HG03378 (cell line): ENCODE results near the gene FAM3A.
"Not testable (repeated sequence)": the region's sequence is repeated elsewhere in the genome, so short reads cannot be mapped to it uniquely, and the experiment has no call there.

Source experiments
- ATAC-seq: cut with Tn5 transposase; IDR thresholded peaks from one replicate; pipeline ENCODE4 v1.9.1; 2021; ENCODE audit warnings: mild to moderate bottlenecking, moderate library complexity; ENCODE audit not compliant: unreplicated experiment

The FAM3A gene

GRCh38 chrX:154515966-154516655 is at the start of gene FAM3A:
TSS of gene FAM3A (minus strand) at chrX:154516232. CDS start at chrX:154515772, 460 bp downstream.
- ATAC-seq, result peak; percentile 51

- ATAC-seq, result not testable (repeated sequence)
These were observed 46.3 kb upstream of the FAM3A start for GRCh38 chrX:154562295-154562694.

- ATAC-seq, result not testable (repeated sequence)
These were observed 44.3 kb upstream of the FAM3A start for GRCh38 chrX:154560326-154560725.

GRCh38 chrX:154558896-154559295 is 42.9 kb upstream of the FAM3A start:
- not testable (repeated sequence) for ATAC-seq

DNA sequence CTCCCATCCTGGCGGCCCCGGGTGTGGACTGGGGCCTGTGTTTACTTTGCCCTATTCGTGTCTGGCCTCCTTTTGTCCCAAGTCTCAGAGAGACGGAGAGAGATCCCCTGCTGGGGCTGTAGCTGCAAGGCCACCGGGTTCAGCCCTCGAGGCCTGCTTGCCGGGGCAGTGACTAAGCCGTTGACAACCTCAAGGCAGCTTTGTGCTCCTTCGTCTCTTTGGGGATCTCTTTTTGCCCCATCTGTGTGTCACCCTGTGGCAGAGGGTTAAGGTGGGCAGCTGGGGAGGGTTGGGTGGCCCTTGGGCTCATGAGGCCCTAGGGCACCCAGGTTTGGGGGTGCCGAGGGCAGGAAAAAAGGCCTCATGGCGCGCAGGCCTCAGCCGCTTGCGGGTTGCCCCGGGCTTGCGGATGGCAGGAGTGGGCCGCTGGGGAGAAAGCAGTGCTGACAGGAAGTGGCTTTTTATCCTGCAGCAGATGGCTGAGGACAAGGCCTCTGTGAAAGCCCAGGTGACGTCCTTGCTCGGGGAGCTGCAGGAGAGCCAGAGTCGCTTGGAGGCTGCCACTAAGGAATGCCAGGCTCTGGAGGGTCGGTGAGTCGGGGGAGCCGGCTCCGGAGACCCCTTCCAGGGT is 42.1 kb upstream of the FAM3A start:
- not testable (repeated sequence) for ATAC-seq

- ATAC-seq, result not testable (repeated sequence)
These were observed 36.2 kb upstream of the FAM3A start for GRCh38 chrX:154552112-154552806.

DNA sequence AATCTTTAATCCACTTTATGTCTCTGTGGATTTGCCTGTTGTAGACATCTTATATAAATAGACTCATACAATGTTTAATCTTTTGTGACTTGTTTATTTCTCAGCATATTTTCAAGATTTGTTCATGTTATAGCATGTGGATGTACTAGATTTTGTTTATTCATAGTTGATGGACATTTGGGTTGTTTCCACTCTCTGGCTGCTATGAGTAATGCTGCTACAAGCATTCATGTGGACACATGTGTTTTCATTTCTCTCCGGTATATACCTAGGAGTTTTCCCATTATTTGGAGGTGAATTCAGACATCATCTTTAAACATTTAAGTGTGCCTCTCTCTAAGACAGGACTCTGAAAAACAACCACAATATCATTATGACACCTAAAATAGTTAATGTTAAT is 33.7 kb upstream of the FAM3A start:
- ATAC-seq, result no peak

DNA sequence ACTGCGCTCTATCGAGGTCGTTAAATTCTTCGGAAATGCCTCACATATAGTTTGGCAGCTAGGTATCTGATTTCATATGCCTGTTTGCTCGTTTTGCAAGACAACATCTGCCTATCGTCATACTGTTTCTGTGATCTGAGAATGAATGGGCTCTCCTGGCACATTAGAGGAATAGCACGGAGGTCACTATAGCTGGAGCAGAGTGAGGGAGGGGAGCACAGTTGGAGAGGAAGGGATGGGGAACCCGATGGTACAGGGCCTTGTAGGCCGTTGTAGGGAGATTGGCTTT is 31.9 kb upstream of the FAM3A start:
- no peak for ATAC-seq

DNA sequence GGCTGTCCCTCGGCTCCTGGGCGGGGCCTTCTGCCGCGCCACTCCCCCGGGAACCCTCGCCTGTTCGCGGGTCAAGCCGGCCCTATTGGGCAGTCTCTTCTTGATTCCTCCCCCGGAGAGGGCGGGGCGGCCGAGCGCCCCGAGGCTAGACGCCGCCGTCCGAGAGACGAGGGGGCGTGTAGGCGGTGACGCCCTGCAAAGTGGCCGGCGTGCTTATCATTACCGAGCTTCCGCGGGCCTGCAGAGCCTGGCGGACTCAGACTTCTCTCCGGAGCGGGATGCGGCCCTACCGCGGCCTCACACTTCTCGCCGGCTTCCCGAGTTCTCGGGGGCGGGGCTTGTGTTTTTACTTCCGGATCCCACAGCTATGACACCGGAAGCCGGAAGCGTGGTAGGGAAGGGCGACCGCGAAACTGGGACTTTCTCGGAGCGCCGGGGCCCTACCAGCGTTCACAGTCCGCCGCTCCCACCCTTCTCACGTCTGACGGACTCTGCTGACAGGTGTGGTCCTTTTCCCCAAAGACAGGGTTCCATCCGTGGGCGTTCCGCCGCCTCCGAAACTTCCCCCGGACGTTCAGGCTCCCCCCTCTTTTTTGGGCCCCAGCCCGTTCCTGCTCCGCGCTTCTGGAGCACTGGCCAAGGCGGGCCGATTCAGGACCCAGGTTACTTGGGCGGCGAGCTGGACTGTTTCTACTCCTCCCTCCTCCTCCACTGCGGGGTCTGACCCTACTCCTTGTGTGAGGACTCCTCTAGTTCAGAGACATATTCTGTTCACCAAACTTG is 31.4 kb upstream of the FAM3A start, which contains the start of gene IKBKG:
Gene IKBKG (plus strand): TSS at position 376 of the 783 bp plus-strand sequence. CDS start 4,383 bp downstream, outside the sequence.
- peak; percentile 76 for ATAC-seq

DNA sequence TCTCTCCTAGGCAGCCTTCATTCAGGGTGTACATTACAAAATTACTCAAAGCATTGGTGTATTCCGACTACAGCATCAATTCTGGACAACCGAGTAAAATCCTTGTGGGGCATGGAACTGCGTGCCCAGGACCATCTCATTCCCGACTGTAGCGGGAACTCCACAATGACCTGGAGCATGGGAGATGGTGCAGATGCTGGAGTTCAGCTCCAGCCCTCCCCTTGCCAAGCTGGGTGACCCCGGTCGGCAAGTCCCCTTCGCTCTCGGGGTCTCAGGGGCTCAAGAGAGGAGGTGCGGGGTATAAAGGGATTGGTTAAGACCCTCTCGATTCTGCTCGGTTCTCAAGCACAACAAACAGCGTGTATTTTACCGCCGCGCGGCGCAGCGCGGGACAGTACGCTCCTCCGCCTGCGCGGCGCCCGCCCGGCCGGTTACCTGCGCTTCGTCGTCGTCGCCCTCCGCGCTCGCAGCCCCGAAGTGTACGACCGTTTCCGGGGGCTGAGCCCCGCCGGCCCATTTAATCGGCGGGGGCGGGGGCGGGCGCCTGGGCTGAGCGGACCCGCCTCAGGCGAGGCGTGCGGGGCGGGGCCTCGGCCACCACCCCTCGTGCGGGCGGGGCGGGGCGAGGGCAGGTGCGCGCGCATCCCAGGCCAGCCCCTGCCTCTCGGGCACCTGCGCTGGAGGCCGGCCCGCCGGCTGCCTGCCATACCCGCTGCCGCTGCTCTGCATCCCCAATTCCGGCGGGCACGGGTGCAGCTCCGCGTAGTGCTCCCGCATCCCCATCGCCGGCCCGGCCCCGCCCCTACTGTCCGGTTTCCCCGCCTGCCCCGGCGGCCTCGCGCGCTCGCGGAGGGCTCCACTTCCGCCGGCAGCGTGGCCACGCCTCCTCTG is 30.6 kb upstream of the FAM3A start, which contains the start of gene G6PD:
Gene G6PD (minus strand): TSS at position 493 of the 891 bp plus-strand sequence. CDS start 691 bp downstream, outside the sequence.
- peak; percentile 39 for ATAC-seq

DNA sequence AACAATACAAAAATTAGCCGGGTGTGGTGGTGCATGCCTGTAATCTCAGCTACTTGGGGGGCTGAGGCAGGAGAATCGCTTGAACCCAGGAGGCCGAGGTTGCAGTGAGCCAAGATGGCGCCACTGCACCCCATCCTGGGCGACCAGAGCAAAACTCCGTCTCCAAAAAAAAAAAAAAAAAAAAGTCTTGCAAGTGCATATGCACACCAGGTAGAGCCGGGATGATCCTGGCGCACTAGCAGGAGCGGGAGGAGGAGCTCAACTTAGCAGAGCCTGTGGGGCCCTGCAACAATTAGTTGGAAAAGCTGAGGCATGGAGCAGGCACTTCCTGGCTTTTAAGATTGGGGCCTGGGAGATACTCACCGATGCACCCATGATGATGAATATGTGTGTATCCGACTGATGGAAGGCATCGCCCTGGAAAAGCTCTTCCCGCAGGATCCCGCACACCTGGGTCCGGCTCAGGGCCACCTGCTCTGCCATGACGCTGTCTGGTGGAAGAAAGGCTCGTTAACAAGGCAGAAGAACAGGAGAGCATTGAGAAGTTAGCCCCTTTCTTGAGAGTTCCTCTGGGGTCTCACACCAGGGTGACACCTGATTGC is 29.7 kb upstream of the FAM3A start:
- no peak for ATAC-seq

DNA sequence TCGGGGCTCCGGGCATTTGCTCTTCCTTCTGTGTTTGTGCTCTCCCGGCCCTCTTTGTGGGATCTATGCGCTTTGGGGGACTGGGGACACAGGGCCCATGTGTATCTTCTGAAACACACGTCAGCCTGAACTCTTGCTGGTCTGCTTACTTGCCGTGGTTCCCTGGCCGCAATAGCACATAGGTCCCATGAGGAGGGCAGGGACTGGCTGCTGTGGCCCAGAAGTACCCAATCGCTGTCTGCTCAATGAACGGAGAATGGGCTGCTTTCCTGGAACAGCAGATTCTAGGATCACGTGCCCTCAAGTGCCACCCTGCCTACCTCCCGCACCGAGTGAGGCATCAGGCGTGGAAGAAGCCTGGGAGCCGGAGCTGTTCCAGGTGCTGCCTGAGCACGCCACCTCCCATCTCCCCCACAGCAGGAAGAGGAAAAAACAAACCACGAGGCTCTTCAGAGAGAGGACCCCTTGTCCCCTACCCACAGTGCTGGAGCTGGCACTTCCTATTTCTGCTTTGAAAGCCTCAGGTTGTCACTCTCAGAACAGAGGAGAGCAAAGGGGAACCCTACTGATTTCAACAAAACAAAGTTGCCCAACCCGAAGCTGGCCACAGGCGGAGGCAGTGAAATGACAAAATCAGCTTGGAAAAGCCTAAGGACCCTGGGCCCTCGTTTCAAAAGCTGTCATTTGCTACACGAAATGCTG is 26.8 kb upstream of the FAM3A start:
- ATAC-seq, result no peak

- no peak for ATAC-seq
These were observed 26.1 kb upstream of the FAM3A start for GRCh38 chrX:154541896-154542722.

- ATAC-seq, result no peak
These were observed 25.5 kb upstream of the FAM3A start for GRCh38 chrX:154541589-154541895.

- ATAC-seq, result no peak
These were observed 25.0 kb upstream of the FAM3A start for GRCh38 chrX:154540897-154541535.

- ATAC-seq, result not testable (repeated sequence)
These were observed 24.3 kb upstream of the FAM3A start for GRCh38 chrX:154540365-154540764.

GRCh38 chrX:154539077-154539476 is 23.0 kb upstream of the FAM3A start:
- ATAC-seq, result no peak

DNA sequence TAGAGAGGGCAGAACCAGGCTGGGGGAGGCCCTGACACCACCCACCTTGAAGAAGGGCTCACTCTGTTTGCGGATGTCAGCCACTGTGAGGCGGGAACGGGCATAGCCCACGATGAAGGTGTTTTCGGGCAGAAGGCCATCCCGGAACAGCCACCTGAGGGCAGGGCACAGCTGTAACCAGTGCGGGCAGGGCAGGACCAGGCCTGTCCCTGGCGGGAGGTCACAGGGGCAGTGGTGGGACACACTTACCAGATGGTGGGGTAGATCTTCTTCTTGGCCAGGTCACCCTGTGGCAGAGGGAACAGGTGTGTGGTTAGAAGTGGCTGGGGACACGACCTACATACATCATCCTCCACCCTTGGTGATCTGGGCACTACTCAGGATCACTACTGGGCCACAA is 19.9 kb upstream of the FAM3A start:
- no peak for ATAC-seq
